Measurements from ENCODE around the gene COL24A1.
A peak's percentile ranks its signal among the peaks of the same experiment; 100 is the strongest.
"Not testable (repeated sequence)": the region's sequence is repeated elsewhere in the genome, so short reads cannot be mapped to it uniquely, and the experiment has no call there.

The COL24A1 gene

DNA sequence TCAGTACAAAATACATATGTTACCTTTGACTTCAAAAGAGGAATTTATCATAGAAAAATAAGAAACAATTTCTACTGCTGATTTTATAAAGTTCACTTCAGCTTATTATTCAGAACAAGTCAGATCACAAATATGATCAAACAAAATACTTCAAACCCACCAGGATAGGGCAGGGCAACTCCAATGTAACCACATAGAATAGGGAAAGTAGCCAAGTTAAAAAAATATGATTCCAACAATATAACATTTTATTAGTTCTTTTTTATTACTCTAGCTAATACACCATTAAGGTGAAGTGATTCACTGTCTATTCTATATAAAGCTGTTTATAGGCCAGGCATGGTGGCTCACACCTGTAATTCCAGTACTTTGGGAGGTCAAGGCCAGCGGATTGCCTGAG is 393.8 kb downstream of the COL24A1 start:
- DNase-seq, result no peak

DNA sequence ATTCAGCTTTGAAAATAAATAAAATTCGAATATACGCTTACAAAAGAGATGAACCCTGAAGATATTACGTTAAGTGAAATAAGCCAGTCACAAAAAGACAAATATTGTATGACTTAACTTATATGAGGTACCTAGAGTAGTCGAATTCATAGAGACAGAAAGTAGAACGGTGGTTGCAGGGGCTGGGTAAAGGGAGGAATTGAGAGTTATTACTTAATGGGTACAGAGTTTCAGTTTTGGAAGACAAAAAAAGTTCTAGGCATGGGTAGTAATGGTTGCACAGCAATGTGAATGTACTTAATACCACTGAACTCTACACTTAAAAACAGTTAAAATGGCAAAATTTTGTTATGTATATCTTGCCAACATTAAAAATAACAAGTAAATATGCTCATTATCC is 399.7 kb downstream of the COL24A1 start:
- no peak for DNase-seq

DNA sequence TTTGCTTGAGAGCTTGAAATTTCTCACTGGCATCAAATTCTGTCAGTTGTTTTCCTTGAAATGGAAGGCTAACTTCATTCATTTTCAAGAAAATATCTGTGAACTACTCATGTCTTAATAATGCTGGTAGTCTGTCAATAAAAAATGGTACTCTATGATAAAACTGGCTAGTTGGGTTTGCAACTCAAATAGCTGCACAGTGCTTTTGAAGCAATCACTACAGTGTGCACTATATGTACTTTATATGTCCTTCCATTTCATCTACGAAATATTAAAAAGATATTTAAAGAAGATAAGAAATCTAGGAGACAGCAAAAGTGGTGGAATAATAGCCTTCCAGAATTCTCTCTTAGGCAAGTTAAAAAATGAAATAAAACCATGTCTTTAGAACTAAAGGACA is 408.5 kb downstream of the COL24A1 start:
- DNase-seq, result no peak

DNA sequence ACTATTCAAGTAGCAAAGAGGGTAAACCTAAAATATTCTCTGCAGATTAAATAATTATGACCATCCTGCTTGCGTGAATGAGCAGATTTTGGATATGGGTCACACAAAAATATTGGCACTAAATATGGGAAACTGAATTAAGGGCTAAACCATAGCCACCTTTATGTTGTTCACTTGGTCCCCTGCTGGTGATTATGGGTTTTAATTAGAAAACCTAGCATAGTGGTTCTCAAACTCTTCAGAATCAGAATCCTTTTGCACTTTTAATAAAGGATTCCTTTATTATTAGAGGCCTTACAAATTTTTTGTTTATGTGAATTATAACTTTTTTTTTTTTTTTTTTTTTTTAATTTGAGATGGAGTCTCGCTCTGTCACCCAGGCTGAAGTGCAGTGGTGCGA is 409.8 kb downstream of the COL24A1 start:
- no peak for DNase-seq

DNA sequence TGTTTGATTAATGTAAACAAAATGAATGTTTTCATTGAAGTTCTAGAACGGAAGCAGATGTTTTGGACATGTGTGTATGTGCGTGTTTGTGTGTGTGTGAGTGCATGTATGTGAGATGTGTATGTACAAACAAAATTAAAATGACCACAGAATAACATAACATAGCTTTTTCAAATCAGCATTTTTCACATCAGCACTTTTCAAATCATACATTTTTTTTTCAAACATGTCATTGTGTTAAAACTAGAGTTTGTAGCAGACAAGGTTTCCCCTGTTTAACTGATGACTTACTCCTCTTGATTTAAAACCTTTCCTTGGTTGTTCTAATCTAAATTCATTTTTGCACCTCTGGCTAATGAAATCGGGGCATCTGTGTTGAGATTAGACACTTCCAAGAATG is 412.8 kb downstream of the COL24A1 start:
- DNase-seq, result no peak

DNA sequence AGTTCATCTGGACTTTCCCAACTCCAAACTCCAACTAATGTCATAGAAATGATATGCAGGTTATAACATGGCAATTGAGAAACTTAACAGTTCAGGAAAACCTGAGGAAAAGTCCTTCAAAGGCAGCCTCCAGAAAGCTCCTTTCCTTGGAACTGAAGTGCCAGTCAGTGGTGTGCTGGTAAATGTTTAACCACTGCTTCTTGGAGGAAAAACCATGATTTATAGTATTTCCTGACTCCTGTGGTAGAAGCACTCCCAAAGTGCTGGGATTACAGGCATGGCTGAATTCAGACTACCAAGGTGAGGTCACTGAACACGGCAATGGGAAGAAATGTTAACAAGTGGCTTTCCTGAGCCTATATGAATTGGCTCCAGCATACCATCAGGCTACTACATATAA is 421.6 kb downstream of the COL24A1 start:
- no peak for DNase-seq

DNA sequence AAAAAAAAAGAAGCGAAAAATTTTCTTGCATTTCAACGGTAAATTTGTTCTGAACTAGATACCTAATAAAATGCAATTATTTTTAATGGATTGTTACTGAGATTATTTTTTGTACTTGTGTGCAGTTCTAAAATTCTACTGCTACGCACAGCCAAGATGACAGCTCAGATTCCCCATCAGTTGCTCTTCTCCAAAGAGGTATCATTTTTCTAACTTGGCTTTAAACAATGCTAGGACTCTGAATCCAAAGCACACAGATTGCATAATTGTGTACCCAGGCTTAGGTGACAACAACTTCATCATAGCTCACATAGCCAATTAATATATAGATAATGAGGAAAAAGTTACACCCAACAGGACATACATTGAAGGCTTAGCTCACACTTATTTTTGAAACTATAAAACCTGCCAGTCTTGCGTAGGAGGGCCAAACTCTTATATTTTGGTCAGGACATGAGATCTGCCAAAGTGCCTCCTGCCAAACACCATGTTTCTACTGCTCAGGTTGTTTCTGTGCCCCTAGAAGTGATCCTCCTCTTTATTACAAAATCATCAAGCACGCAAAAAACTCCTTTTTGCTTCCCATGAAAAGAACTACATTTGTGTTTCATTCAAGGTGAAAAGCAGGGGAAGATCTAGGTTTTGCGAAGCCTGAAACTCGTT is 437.8 kb downstream of the COL24A1 start:
- DNase-seq, result no peak

DNA sequence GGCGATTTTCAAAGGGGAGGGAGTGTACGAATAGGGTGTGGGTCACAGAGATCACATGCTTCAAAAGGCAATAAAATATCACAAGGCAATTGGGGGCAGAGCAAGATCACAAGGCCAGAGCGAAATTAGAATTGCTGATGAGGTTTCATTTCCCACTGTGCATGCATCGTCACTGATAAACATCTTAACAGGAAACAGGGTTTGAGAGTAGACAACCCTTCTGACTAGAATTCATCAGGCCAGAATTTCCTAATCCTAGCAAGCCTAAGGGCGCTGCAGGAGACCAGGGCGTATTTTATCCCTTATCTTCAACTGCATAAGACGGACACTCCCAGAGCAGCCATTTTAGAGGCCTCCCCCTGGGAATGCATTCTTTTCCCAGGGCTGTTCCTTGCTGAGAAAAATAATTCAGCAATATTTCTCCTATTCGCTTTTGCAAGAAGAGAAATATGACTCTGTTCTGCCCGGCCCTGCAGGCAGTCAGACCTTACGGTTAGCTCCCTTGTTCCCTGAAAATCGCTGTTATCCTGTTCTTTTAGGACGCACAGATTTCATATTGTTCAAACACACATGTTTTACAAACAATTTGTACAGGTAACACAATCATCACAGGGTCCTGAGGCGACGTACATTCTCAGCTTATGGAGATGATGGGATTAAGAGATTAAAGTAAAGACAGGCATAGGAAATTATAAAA is 442.0 kb downstream of the COL24A1 start:
- not testable (repeated sequence) for DNase-seq

DNA sequence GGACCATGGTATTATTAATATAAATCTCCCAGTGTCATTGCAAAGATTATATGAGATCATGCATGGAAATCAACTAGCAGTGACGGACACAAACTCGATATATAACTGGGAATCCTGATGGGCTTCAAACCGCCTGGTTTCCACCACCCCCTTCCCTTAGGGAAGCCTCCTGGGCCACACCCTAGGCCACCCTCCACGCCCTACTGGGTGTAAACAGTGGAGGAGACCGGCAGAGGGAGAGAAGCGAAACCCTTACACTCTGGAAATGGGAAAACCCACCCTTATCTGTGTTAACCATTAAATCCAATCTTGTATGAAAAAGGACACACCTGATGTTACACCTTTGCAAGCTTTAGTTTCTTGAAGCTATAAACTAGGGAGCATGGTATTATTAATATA is 447.7 kb downstream of the COL24A1 start:
- no peak for DNase-seq

DNA sequence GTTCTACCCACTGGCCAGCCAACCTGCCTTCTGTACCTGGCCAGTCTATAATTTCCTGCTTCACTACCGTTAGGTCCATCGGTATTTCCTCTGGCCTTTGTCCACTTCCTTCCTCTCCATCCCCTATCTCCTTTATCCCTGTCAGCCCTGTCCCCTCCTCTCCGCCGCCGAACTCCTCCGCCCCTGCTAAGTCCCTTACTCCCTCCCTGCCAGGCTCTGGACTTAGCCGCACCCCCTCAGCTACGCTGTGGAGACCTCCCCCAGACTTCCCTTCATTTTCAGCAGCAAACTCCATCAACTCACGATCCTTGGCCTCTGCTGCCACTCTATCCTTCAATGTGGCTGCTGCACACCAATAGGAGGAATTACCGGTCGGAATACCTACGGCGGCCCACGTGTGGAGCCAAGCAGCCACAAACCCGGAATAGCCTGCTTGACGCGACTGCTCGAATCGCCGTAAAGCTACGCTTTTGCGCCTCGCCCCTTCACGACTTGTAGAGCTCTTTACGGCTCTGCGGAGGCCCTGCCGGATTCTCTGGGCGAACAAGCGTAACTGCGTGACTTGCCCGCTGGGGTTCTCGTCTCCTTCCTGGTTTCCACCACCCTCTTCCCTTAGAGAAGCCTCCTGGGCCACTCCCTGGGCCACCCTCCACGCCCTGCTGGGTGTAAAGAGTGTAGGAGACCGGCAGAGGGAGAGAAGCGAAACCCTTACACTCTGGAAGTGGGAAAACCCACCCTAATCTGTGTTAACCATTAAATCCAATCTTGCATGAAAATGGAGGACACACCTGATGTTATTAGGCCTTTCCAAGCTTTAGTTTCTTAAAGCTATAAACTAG is 448.4 kb downstream of the COL24A1 start, which contains the start of gene ZNHIT6:
ZNHIT6 (minus strand) TSS at position 444 of the 839 bp plus-strand sequence; CDS start at position 295, 149 bp downstream.
- DNase-seq, result peak; percentile 87

DNA sequence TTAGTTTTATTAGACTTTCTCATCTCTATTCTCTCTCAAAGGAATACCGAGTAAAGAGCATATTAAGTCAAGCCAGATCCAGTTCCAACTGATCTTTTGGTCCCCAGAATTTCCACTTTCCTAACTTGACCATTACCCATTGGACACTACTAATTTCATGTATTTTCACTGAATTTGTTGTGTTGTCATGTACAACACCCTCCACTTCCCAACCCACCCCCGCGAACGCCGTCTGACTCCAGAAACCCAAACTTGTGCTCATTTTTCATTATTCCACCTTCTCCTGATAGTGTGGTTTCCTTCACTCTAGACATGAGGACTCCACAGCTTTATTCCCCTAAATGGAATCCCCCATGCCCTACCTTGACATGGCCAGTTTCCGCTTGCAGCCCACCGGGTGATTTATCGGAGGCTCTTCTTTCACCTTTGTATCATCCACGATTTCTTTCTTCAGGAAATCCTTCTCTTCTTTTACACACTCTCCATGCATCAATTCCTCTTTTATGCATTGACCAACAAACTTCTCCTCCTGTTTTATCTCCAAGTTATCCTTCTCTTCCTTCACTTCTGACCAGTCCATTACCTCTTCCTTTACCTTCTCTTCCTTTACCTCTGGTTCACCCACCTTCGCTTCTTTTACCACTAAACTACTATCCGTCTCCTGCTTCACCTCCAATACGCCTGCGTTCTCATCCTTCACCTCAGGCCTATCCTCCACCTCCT is 449.1 kb downstream of the COL24A1 start:
- DNase-seq, result no peak

DNA sequence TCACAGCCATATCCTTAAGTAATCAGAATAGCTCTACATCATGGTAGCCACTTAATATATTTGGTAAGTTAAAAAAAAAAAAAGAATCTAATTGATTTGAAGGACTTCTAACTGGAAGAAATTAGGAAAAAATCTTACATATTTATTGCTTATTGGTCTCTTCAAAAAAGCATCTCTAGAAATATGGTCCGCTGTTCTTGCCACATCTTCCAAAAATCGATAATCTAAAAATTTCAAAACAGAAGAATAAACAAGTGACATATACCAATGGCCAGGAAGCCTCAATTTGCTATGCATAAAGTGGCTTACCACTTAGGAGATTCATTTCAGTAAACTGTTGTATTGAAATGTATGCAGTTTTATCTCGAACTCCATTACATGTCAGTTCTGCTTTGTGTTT is 450.6 kb downstream of the COL24A1 start:
- no peak for DNase-seq

DNA sequence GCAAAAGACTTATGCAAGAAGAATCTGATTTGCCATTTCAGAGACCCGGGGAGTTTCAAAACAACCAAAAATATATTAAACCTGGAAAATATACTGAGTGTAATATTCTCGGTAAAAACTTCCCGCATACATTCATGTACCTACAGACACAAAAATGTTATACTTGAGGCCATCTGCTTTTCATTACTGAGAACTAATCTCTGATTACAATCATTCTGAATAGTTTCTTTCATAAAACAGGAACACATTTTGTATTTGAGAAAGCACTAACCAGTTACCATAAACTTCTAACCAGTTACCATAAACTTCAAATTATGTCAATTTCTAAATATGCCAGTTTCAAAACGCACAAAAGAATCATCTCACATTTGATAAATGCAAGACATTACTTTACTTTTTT is 456.1 kb downstream of the COL24A1 start:
- DNase-seq, result no peak

DNA sequence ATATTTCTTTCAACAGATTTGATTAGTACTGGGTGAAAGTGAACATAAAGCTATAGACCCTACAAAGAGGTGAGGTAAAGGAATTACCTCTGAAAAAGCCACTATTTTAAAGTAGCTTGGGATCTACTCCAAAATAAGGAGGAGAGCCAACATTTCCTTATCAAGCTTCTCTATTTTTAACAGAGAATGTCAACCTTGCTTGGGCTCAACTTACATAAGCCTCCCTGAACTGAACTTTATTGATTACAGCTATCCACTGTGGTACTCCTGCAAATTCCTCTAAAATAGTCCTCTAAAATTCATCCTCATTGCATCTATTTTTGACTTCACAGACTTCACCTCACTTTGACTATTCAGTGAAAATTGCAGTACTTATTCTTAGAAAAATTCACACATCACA is 458.7 kb downstream of the COL24A1 start:
- no peak for DNase-seq

DNA sequence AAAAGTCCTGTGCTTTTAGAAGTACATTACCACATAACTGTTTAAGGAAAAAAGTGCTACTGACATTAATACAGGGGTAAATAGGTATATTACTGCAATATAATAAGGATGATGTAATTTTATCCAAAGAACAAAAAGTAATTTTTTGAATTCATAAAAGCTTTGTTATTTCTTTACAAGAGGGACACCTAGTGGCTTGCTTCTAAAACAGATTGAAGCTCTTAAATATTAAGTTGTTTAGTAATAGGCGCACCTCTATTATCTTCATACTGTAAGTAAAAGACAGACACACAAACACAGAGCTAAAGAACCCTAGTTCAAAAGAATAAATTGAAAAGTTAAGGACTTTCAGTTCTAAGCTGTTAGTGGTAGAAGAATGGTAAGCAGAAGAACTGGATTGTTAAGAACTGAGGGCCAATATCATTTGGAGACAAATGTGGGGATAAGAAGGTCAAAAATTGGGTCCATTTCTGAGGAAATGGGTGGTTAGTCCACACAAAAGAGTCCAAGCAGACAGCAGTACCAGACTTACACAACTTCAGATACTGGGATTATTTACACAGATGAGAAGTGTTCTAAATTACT is 463.8 kb downstream of the COL24A1 start:
- DNase-seq, result no peak

DNA sequence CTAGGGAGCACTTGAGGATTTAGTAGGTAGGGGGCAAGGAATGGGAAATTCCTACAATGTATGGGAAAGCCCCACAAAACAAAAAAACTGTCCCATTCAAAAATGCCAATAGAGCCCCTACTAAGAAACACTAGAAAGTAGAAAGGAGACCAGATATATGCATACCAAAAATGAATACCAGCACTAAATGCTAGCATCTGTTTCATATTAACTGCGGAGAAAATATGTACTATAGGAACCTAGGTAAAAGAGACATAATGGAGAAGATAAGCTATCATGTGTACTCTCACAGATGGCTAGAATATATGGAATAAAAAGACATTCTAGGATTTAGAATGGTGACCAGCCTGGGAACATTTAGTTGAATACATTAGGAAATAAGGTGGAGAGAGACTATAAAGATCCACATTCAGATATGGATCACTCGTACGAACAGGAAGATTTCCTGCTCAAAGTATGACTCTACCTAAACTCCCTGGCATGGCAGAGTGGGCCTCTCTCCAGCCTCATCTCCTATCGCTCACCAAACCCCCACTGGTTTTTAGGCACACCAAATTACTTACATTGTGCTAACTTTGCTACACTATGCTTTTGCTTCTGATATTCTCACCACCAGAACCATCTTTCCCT is 466.7 kb downstream of the COL24A1 start:
- DNase-seq, result no peak

DNA sequence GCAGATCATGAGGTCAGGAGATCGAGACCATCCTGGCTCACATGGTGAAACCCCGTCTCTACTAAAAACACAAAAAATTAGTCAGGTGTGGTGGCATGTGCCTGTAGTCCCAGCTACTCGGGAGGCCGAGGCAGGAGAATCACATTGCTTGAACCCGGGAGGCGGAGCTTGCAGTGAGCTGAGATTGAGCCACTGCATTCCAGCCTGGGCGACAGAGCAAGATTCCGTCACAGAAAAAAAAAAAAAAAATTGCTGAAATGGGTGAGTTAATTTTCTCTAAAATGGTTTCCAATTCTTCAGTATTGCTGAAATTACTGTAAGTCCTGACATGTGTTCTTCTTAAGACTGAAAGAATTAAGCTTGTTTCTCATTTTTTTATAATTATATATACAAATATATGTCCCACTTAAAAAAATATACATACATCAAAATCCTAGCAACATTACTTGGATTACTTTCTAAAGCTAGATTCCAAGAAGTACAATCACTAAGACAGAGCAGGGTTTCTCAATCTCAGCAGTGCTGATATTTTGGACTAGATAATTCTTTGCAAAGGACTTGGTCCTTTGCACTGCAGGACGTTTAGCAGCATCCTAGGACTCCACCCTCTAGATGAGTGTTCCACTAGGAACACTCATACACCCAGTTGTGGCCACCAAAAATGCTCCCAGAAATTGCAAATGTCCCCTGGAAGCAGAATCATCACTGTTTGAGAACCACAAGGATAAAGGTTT is 473.1 kb downstream of the COL24A1 start:
- no peak for DNase-seq

DNA sequence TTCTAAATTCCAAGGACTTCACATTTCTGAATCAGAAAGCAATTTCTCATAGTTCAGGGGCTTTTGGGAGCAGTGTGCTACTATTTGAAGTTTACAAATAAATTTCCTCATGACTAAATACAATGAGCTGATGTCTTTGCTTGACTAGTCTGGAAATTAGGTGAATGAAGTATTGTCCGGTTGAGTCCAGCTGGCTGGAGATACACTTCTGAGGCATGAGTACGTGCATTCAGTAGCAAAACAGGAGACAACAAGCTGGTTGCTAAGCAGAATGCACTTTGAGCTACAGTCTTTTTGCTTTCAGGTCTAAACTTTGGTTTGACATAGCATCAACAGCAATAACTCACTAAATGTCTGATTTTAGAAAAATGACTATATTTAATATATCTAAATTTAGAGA is 475.5 kb downstream of the COL24A1 start:
- no peak for DNase-seq

All from stimulated activated naive CD4-positive, alpha-beta T cell treated with Interleukin-2 at 50 U/mL for 16 hours (primary cell).